Right cardiac atrium (tissue), 5 donors: ENCODE results near the gene TRIM41. TPM values are rescaled to one million over a fixed set of nuclear protein-coding genes. Genes with fewer than 3 reads are reported as not detected.
"Not testable (repeated sequence)": the region's sequence is repeated elsewhere in the genome, so short reads cannot be mapped to it uniquely, and the experiment has no call there.

Source experiments
- ATAC-seq, 2 donors: fragments of 200-7000 bp; cut with Tn5 transposase; one replicate each; pipeline versions ENCODE4 v1.8.0 to v1.9.1; 2020; ENCODE audit warnings: moderate library complexity in 2 of 2, mild to moderate bottlenecking in 1 of 2
- DNase-seq, 3 donors: peaks; one replicate each; pipeline ENCODE4 v3.0.0-alpha.2; 2020
- H3K27ac ChIP-seq: one replicate; pipeline ENCODE4 v1.5.1; 2013; ENCODE audit warnings: mild to moderate bottlenecking, low read length, control low read depth, moderate library complexity
- H3K27me3 ChIP-seq: one replicate; pipeline ENCODE4 v1.6.1; 2013; ENCODE audit not compliant: control insufficient read depth, insufficient read depth
- H3K4me1 ChIP-seq: one replicate; pipeline ENCODE4 v1.6.1; 2013; ENCODE audit warnings: low read length; ENCODE audit not compliant: control insufficient read depth, insufficient read depth
- H3K4me3 ChIP-seq: one replicate; pipeline ENCODE4 v1.5.1; 2013; ENCODE audit warnings: low read length, control low read depth
- H3K9me3 ChIP-seq: one replicate; pipeline ENCODE4 v1.6.1; 2013; ENCODE audit warnings: low read length; ENCODE audit not compliant: control insufficient read depth
- WGBS: extraction: QIAGEN DNeasy Blood & Tissue Kit; methylation state at CpG from one replicate; pipeline ENCODE4 v1.1.7; 2013; 5-methylcytosine and 5-hydroxymethylcytosine counted together
- intact Hi-C, 4 donors: fragments of 100-400 bp; cut with DNase I; formaldehyde crosslinking; loops; one replicate each; pipeline versions ENCODE4 v1.11.0 to v1.14.0; 2022 to 2023
- polyA plus RNA-seq: library from polyadenylated mRNA; stranded (reverse); fragments of 200-250 nt; gene quantifications from one replicate; pipeline ENCODE4 v1.2.3, GENCODE V29; 2013
- total RNA-seq, 4 donors: library from RNA; stranded (reverse); fragmentation: NEBNext Ultra II Directional; extraction: Animal tissue kit (Norgen Biotek cat#: 25700); gene quantifications; one replicate each; pipeline ENCODE4 v1.2.1, GENCODE V29; 2021
- donor health status: healthy with polysubstance abuse.
- donor health status: DM: no; HTN: yes; CAD: no.
- donor health status: DM: no; HTN: no; CAD: no.
- donor health status: DM: no; HTN: yes; CAD: no; lungs with severe emphysema.
- donor health status: DM: yes; HTN: yes; CAD: no.

Gene TRIM41
- total and polyA plus RNA-seq, 5 donors, result 17.0 to 21.2 (median 20.8) TPM

DNA sequence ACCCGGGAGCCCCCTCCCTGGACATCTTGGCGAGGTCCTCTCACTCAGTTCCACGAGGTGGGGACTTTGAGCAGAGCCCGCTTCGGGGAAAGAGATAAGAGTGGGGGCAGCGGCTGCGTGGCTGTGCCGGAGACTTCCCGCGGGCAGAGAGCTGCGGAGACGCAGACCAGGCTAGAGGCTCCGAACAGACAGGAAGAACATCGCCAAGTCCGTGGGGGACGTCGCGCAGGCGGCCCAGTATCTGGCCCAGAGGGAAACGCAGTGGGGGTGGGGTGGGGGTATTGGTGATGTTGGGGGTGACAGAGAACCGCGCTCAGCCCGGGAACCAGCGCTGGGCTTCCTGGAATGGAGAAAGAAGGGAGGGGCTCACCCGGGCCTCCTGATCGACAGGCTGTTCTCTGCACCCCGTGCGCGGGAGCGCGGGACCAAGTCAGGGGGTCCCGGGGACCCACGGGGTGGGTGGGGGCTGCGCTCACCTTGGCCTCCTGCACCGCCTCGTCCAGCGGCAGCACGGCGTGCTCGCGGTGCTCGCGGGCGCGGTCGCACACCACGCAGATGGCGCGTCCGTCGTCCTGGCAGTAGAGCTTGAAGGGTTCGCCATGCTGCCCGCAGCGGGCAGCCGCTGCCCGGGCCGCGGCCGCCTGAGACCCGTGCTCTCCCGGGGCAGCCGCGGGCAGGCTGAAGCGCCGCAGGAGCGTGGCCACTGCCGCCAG, 18.8 kb upstream of the TRIM41 start:
- DNase-seq (peak; percentile 40 to 75 (median 72)), ATAC-seq (peak in 1 of 2 donors; percentile 1)
- peaks cover 4% of the 10 kb centered on the region for H3K4me1 ChIP-seq
- no peak overlapping the region for H3K27ac ChIP-seq
- no peaks in the 10 kb centered on the region for H3K9me3 ChIP-seq
- no peaks in the 10 kb centered on the region for H3K27me3 ChIP-seq
- intact Hi-C loops, result no loop called here
- 1% methylated on average over 66 of the region's 67 CpGs for WGBS
- peak overlapping the region; percentile 55 for H3K4me3 ChIP-seq

DNA sequence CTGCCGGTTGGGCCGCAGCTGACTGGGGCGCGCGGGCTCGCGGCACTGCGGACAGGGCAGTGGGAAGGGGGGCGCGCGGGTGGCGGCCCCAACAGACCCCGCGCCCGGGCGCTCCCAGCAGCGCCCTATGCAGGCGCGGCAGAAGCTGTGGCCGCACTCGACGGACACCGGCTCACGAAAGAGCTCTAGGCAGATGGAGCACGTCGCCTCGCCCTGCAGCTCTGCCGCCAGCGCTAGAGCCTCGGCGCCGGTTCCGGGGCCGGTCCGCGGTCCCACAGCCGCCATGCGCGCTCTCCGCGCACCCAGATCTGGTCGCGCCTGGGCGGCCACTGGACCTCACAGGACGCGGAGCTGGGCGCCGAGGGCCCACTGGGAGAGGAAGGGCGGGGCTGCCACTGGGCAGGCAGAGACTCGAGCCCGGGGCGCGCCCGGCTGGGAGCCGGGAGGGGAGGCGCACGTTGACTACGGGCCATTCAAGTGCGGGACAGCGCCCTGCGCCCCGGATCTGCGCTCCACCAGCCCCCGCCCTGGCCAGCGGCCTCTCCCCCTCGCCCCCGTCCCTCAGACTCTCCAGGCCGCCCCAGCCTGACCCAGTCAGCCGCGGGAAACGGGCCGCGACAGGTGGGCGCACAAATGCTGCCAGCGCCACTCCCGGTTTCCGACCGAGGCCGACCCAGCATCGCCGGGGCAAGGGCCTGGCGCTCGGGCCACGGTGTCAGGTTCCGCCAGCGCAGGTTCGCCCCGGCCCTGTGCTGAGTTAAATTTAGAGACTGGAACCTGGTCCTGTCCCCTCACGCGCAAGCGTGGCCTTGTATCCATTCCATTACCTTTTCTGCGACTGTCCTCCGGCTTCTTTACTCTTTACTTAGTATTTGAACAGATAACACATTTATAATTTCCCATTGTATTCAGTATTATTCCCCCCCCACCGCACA, 18.0 kb upstream of the TRIM41 start, which contains the start of gene TRIM7:
Gene TRIM7 (minus strand): TSS at position 371 of the 935 bp plus-strand sequence. CDS start 86 bp downstream, at position 285.
- Histone ChIP-seq H3K27ac (peak within 1 kb of the TSS; percentile 32), H3K27me3 (no peaks in the 10 kb centered on the region), H3K9me3 (no peaks in the 10 kb centered on the region), H3K4me1 (peaks cover 4% of the 10 kb centered on the region), H3K4me3 (peak within 1 kb of the TSS; percentile 55)
- ATAC-seq (peak; percentile 45 to 48), DNase-seq (peak; percentile 76 to 90 (median 87))
- intact Hi-C loops, result no loop called here
- 2% methylated on average over 94 of the region's 94 CpGs for WGBS

DNA sequence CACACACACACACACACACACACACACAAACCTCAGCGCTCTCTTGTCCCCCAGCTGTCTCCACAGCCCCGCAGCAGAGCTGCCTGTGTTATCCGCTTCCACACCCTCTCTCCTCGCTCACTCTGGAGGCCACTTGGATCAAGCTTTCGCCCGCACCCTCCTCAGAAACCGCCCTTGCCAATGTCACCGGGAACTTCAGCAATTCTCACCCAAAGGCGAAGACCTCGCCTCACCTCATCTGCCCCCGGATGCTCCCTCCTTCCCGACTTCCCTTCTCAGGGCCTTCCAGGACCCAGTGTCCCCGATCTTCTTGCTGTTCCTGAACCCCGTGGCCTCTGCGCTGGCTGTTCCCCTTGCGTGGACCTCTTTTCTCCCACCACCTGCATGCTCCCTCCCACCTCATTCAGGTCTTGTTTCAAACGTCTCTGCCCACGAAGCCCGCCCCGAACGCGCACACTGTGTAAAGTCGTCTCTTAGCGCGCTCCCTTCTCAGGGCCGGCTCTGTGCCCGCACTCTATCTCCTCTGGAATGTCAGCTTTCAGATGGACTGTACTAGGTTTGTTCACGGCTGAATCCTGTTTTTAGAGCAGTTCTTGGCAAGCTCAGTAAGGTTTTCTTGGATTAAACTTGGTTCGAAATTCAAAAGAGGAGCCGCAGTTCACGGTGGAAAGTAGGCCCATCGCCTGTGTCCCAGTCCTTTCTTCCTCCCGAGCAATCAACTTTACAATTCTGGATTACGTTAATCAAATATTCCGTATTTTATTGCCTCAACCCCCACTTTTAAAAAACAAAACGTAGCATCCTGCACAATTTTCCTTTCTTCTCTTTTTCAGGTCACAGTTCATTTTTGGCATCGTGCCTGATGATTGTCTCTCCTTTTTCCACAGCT, 17.1 kb upstream of the TRIM41 start:
- peak; percentile 6 to 20 for ATAC-seq
- intact Hi-C loops, result loop anchor here in 2 of 4 donors (2.0 kb wide), 2 partner anchors 13 to 17 kb away; no protein-coding TSS in a partner anchor
- 12% methylated on average over 37 of the region's 37 CpGs for WGBS

DNA sequence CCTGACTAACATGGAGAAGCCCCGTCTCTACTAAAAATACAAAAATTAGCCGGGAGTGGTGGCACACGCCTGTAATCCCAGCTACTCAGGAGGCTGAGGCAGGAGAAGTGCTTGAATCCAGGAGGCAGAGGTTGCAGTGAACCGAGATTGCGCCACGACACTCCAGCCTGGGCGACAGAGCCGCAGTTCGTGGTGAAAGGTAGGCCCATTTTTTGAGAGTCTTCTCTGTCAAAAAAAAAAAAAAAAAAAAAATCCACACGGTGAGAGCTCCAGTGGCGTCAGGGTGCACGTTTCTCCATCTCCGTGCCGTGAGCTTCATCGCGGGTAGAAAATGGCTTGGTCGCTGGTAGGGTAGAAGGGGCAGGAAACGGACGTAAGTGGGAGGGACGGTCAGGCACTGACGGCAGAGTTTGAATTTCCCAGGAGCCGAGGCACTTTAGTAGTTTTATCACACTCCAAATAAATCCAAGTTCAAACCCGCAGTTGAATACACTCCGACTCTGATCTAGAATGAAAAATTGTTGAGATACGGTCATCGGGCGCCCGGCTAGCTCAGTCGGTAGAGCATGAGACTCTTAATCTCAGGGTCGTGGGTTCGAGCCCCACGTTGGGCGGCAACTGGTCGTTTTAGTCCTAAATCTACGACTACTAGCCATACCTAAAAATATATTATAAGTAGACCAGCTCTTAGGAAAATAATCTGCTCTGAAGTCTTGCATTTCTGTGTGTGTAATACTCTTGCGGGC, 15.7 kb upstream of the TRIM41 start:
- no peaks in the 10 kb centered on the region for H3K27me3 ChIP-seq
- intact Hi-C loops, result loop anchor here in 2 of 4 donors (2.0 kb wide), 2 partner anchors 15 to 19 kb away; no protein-coding TSS in a partner anchor
- H3K9me3 ChIP-seq, result no peaks in the 10 kb centered on the region
- under 1% methylated on average over 36 of the region's 36 CpGs for WGBS
- H3K4me1 ChIP-seq, result peaks cover 4% of the 10 kb centered on the region
- H3K27ac ChIP-seq, result peak overlapping the region; percentile 90
- peak; percentile 79 to 90 (median 85) for DNase-seq
- peak; percentile 50 to 67 for ATAC-seq
- peak overlapping the region; percentile 70 for H3K4me3 ChIP-seq

More for the DNA sequence above, 17.1 kb upstream of the TRIM41 start:
- DNase-seq, result peak in 2 of 3 donors; percentile 69 to 74
- H3K27ac ChIP-seq, result peak overlapping the region; percentile 47
- H3K9me3 ChIP-seq, result no peaks in the 10 kb centered on the region
- H3K4me3 ChIP-seq, result peak overlapping the region; percentile 55
- H3K4me1 ChIP-seq, result peaks cover 4% of the 10 kb centered on the region
- no peaks in the 10 kb centered on the region for H3K27me3 ChIP-seq

DNA sequence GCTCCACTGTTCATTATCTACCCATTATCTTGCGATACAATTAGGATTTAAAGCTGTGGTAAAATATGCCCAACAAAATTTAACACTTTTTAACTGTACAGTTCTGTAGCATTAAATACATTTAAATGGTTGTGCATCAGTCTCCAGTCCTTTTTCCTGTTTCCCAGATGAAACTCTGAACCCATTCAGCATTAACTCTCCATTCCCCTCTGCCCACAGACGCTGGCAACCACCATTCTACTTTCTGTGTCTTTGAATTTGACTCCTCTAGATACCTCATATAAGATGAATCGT, 15.2 kb upstream of the TRIM41 start:
- intact Hi-C loops, result loop anchor here in 2 of 4 donors (2.0 kb wide), 2 partner anchors 15 to 19 kb away; no protein-coding TSS in a partner anchor
- WGBS, result 38% methylated on average over 3 of the region's 3 CpGs

DNA sequence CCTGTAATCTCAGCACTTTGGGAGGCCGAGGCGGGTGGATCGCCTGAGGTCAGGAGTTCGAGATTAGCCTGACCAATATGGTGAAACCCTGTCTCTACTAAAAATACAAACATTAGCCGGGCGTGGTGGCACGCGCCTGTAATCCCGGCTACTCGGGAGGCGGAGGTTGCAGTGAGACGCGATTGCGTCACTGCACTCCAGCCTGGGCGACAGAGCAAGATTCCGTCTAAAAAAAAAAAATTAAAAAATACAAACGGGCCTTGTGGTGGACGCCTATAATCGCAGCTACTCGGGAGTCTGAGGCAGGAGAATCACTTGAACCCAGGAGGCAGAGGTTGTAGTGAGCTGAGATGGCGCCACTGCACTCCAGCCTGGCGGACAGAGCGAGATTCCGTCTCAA, 14.1 kb upstream of the TRIM41 start:
- H3K27ac ChIP-seq, H3K4me1 ChIP-seq, ATAC-seq, intact Hi-C loops, DNase-seq, H3K4me3 ChIP-seq, H3K27me3 ChIP-seq, H3K9me3 ChIP-seq: not testable (repeated sequence)
- 90% methylated on average over 24 of the region's 24 CpGs for WGBS

More for the DNA sequence above, 15.2 kb upstream of the TRIM41 start:
- no peak for DNase-seq
- no peaks in the 10 kb centered on the region for H3K27me3 ChIP-seq
- H3K9me3 ChIP-seq, result no peaks in the 10 kb centered on the region
- no peak overlapping the region for H3K27ac ChIP-seq
- ATAC-seq, result no peak
- H3K4me3 ChIP-seq, result peak overlapping the region; percentile 70
- peaks cover 4% of the 10 kb centered on the region for H3K4me1 ChIP-seq

DNA sequence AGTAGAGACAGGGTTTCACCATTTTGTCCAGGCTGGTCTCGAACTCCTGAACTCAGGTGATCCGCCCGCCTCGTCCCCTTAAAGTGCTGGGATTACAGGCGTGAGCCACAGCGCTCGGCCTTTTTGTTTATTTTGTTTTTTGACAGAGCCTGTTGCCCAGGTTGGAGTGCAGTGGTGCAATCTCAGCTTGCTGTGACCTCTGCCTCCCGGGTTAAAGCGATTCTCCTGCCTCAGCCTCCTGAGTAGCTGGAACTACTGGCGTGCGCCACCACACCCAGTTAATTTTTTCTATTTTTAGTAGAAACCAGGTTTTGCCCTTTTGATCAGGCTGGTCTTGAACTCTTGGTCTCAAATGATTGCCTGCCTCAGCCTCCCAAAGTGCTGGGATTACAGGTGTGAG, 12.9 kb upstream of the TRIM41 start:
- H3K4me1 ChIP-seq, intact Hi-C loops, H3K27me3 ChIP-seq, DNase-seq, ATAC-seq, H3K4me3 ChIP-seq, H3K9me3 ChIP-seq, H3K27ac ChIP-seq: not testable (repeated sequence)
- 76% methylated on average over 11 of the region's 11 CpGs for whole genome bisulfite sequencing

DNA sequence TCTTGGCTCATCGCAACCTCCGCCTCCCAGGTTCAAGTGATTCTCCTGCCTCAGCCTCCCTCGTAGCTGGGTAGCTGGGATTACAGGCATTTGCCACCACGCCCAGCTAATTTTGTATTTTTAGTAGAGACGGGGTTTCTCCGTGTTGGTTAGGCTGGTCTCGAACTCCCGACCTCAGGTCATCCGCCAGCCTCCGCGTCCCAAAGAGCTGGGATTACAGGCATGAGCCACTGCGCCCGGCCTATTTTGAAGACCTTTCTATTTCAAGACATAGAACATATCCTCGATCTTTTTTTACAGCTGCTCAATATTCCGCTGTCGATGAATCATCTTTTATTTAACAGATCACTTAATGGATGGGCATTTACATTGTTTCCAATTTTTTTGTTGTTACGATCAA, 12.4 kb upstream of the TRIM41 start:
- H3K4me1 ChIP-seq, H3K9me3 ChIP-seq, H3K27ac ChIP-seq, H3K27me3 ChIP-seq, ATAC-seq, H3K4me3 ChIP-seq, intact Hi-C loops: not testable (repeated sequence)
- DNase-seq, result peak in 1 of 3 donors; percentile 45
- WGBS, result 74% methylated on average over 17 of the region's 17 CpGs

DNA sequence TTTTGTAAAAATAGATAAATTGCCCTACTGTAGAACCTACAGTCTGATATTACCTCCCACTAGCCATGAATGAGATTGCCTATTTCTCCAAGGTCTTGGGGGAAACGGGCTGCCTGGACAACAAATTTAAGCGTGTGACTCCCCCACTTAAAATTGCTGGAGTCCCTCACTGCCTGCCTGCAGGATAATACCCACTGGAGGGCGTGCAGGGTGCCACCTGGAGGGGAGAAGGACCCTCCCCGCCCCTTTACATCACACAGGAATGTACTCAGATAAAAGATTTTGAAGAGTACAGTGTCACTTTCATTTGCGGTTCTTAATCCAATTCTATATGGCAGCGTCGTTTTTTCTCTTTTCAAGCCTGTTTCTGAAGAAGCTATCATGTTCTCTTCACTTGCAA, 11.9 kb upstream of the TRIM41 start:
- Histone ChIP-seq H3K9me3 (no peaks in the 10 kb centered on the region), H3K4me3 (no peak overlapping the region), H3K27me3 (no peaks in the 10 kb centered on the region), H3K27ac (peak overlapping the region; percentile 24), H3K4me1 (no peaks in the 10 kb centered on the region)
- no peak for DNase-seq
- WGBS, result 42% methylated on average over 7 of the region's 7 CpGs
- intact Hi-C loops, result no loop called here
- no peak for ATAC-seq

DNA sequence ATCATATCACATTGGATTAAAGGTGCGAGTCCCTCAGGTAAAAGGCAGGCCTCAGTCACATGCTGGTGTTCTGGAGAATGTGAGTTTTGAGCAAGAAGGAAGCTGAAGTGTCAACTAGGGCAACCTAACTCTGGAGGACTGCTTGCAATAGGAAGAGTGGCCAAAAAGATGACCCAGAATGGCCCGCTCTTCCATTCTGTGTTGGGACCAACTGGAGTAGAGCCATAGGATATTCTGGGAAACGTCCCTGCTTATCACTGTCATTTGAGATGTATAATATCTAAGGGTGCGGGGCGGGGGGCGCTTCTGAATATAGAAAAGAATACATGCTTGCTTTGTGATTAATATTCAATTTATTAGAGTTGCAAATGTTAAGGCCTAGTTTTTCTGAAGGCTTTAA, 11.0 kb upstream of the TRIM41 start:
- no peaks in the 10 kb centered on the region for H3K9me3 ChIP-seq
- no peak overlapping the region for H3K4me3 ChIP-seq
- no peaks in the 10 kb centered on the region for H3K27me3 ChIP-seq
- intact Hi-C loops, result no loop called here
- ATAC-seq (peak in 1 of 2 donors; percentile 18), DNase-seq (no peak)
- no peaks in the 10 kb centered on the region for H3K4me1 ChIP-seq
- 70% methylated on average over 6 of the region's 6 CpGs for WGBS
- peak overlapping the region; percentile 94 for H3K27ac ChIP-seq
